Loucy (cell line): Measurements from ENCODE around the gene DIPK1A.

ENCODE experiments used
- H2AFZ ChIP-seq: fragments of 200-600 bp; sonication (generic); 2 replicates; pipeline ENCODE4 v1.6.0; 2016; ENCODE audit warnings: antibody characterized with exemption, mild to moderate bottlenecking, low read length, moderate library complexity
- H3F3A ChIP-seq: fragments of 200-600 bp; 2 replicates; pipeline ENCODE4 v1.6.0; 2016; ENCODE audit warnings: antibody characterized with exemption, low read depth, mild to moderate bottlenecking
- H3K27me3 ChIP-seq: fragments of 200-600 bp; sonication (generic); 2 replicates; pipeline ENCODE4 v1.6.1; 2014; ENCODE audit warnings: low read length, mild to moderate bottlenecking; ENCODE audit not compliant: insufficient read depth, poor library complexity, severe bottlenecking
- H3K36me3 ChIP-seq: fragments of 200-600 bp; sonication (generic); 2 replicates; pipeline ENCODE4 v1.6.1; 2016; ENCODE audit warnings: low read length; ENCODE audit not compliant: insufficient read depth
- H3K4me1 ChIP-seq: fragments of 200-600 bp; sonication (generic); 2 replicates; pipeline ENCODE4 v1.5.1; 2014; ENCODE audit warnings: low read length, mild to moderate bottlenecking; ENCODE audit not compliant: insufficient read depth, poor library complexity, severe bottlenecking
- H3K4me2 ChIP-seq: fragments of 200-600 bp; sonication (generic); 2 replicates; pipeline ENCODE4 v1.6.0; 2014; ENCODE audit warnings: antibody characterized with exemption, low read length, low read depth, mild to moderate bottlenecking; ENCODE audit not compliant: poor library complexity, severe bottlenecking
- H3K4me3 ChIP-seq: fragments of 200-600 bp; sonication (generic); 2 replicates; pipeline ENCODE4 v1.5.1; 2014; ENCODE audit warnings: low read length, mild to moderate bottlenecking, mixed read lengths; ENCODE audit not compliant: poor library complexity, severe bottlenecking
- H3K79me2 ChIP-seq: fragments of 200-600 bp; sonication (generic); 2 replicates; pipeline ENCODE4 v1.6.1; 2014; ENCODE audit warnings: low read length; ENCODE audit not compliant: insufficient read depth
- H3K9ac ChIP-seq: fragments of 200-600 bp; sonication (generic); 2 replicates; pipeline ENCODE4 v1.6.0; 2014; ENCODE audit warnings: mild to moderate bottlenecking, low read depth, low read length, moderate library complexity; ENCODE audit not compliant: poor library complexity, severe bottlenecking
- H3K9me2 ChIP-seq: fragments of 200-600 bp; sonication (generic); replicated peaks from 2 replicates; pipeline ENCODE4 v1.6.1; 2016; ENCODE audit warnings: low read depth, low read length, mixed read lengths
- H3K9me3 ChIP-seq: fragments of 200-600 bp; sonication (generic); 2 replicates; pipeline ENCODE4 v1.6.1; 2014; ENCODE audit warnings: mild to moderate bottlenecking, antibody characterized with exemption, low read length, low read depth; ENCODE audit not compliant: insufficient read depth
- H4K20me1 ChIP-seq: fragments of 200-600 bp; sonication (generic); 2 replicates; pipeline ENCODE4 v1.6.0; 2014; ENCODE audit warnings: antibody characterized with exemption, low read length, mild to moderate bottlenecking; ENCODE audit not compliant: insufficient read depth, poor library complexity, severe bottlenecking
- EZH2phosphoT487 ChIP-seq: fragments of 200-600 bp; IDR thresholded peaks from 2 replicates; pipeline ENCODE4 v1.6.1; 2018; ENCODE audit warnings: antibody characterized with exemption, mild to moderate bottlenecking, moderate library complexity, borderline replicate concordance
- TF ChIP-seq, protein P1 (sequence below): fragments of 200-600 bp; sonication (generic); conservative IDR thresholded peaks from 2 replicates; pipeline ENCODE4 v1.5.1; 2014; ENCODE audit warnings: mild to moderate bottlenecking, antibody characterized with exemption, low read length

The DIPK1A gene

DNA sequence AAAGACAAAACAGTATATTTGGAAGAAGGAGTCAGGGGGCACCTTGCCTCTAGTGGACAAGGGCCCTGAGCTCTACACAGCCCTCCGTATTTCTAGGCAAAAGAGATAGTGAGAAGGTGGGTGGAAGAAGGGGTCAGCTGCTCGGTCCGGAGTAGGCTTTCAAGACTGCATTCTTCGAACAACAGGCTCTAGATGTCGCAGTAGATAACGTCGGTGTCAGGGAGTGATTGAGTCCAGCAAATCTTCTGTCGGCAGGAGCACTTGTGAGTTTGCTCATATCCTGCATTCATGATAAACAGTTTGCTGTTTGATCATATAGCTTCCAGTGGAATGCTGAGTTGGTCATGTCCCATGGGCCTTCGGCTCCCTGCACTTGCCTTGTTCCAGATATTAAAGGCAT, 36.8 kb downstream of the DIPK1A start:
- Histone ChIP-seq H4K20me1 (no peaks in the 10 kb centered on the region), H3K36me3 (no peaks in the 10 kb centered on the region), H3K79me2 (no peaks in the 10 kb centered on the region), H3K9me2 (no peaks in the 10 kb centered on the region), H3K4me2 (no peak overlapping the region), H2AFZ (no peak overlapping the region), H3F3A (no peaks in the 10 kb centered on the region), H3K27me3 (no peaks in the 10 kb centered on the region), H3K9ac (no peak overlapping the region), H3K4me1 (peaks cover 4% of the 10 kb centered on the region), H3K4me3 (no peak overlapping the region), H3K9me3 (no peaks in the 10 kb centered on the region)
- no peak for TF ChIP-seq EZH2phosphoT487
- TF ChIP-seq, protein P1, sequence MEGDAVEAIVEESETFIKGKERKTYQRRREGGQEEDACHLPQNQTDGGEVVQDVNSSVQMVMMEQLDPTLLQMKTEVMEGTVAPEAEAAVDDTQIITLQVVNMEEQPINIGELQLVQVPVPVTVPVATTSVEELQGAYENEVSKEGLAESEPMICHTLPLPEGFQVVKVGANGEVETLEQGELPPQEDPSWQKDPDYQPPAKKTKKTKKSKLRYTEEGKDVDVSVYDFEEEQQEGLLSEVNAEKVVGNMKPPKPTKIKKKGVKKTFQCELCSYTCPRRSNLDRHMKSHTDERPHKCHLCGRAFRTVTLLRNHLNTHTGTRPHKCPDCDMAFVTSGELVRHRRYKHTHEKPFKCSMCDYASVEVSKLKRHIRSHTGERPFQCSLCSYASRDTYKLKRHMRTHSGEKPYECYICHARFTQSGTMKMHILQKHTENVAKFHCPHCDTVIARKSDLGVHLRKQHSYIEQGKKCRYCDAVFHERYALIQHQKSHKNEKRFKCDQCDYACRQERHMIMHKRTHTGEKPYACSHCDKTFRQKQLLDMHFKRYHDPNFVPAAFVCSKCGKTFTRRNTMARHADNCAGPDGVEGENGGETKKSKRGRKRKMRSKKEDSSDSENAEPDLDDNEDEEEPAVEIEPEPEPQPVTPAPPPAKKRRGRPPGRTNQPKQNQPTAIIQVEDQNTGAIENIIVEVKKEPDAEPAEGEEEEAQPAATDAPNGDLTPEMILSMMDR: no peak

DNA sequence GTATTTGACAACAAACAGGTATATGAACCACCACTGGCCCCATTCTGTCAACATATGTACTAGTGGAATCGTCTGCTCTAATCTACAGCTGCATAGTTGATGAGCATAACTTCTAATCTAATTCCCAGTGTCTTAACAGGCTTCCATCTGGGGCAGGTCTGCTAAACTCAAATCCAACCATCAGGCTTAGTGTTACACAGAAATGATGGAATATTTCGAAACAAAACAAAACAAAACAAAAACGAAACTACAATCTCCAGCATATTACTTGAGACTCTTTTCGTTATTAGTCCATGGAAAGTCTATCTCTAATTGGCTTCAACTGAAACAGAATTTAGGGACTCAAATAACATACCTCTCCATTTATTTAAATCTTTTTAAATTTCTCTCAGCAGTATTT, 37.6 kb downstream of the DIPK1A start:
- no peak overlapping the region for H3K4me3 ChIP-seq
- H4K20me1 ChIP-seq: no peaks in the 10 kb centered on the region
- H3K27me3 ChIP-seq: no peaks in the 10 kb centered on the region
- no peak overlapping the region for H2AFZ ChIP-seq
- H3K9me2 ChIP-seq: no peaks in the 10 kb centered on the region
- H3K4me1 ChIP-seq: no peaks in the 10 kb centered on the region
- no peak overlapping the region for H3K9ac ChIP-seq
- no peaks in the 10 kb centered on the region for H3K9me3 ChIP-seq
- no peaks in the 10 kb centered on the region for H3K79me2 ChIP-seq
- no peak overlapping the region for H3K4me2 ChIP-seq
- no peaks in the 10 kb centered on the region for H3F3A ChIP-seq
- no peaks in the 10 kb centered on the region for H3K36me3 ChIP-seq
- TF ChIP-seq, protein P1: no peak
- no peak for TF ChIP-seq EZH2phosphoT487

DNA sequence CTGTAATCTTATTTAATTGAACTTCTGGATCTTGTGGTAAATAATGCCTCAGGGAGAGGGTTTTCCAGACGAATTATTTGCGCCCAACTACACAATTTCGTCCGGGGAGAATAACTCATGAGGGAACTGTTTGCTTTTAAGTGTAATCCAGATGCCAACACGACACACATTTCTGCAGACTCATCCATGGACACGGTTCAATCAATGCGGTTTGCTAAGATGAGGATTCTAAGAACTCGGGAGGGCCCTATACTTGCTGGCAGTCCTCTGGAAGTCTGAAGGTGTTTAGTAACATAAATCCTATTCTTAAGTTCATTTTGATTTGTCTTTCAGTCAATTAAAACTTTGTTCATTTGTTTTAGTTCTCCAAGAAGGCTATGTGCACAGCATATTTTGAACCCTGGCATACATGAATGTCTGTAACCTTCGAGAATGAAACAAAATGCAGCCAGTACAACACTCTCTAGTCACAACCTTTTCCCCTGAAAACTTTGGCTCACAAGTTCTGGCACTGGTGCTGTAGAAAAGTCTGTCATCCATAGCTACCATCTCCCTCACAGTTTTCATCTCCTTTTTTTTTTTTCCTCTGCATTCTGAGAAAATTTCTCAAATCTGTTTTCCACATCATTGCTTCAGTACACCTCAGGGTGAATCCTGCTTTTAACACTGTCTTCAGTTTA, 38.8 kb downstream of the DIPK1A start:
- TF ChIP-seq EZH2phosphoT487: no peak
- TF ChIP-seq, protein P1: no peak
- H3K4me3 ChIP-seq: no peak overlapping the region
- no peak overlapping the region for H3K4me2 ChIP-seq

More for the DNA sequence above, 38.8 kb downstream of the DIPK1A start:
- no peaks in the 10 kb centered on the region for H3K9me3 ChIP-seq
- no peak overlapping the region for H2AFZ ChIP-seq
- no peaks in the 10 kb centered on the region for H3F3A ChIP-seq
- H3K9me2 ChIP-seq: no peaks in the 10 kb centered on the region
- H3K4me1 ChIP-seq: no peaks in the 10 kb centered on the region
- no peaks in the 10 kb centered on the region for H3K79me2 ChIP-seq
- H3K27me3 ChIP-seq: no peaks in the 10 kb centered on the region
- no peaks in the 10 kb centered on the region for H3K36me3 ChIP-seq
- no peak overlapping the region for H3K9ac ChIP-seq
- no peaks in the 10 kb centered on the region for H4K20me1 ChIP-seq
